Measurements from ENCODE around the gene CACHD1.
A peak's percentile ranks its signal among the peaks of the same experiment; 100 is the strongest.

CACHD1 gene

DNA sequence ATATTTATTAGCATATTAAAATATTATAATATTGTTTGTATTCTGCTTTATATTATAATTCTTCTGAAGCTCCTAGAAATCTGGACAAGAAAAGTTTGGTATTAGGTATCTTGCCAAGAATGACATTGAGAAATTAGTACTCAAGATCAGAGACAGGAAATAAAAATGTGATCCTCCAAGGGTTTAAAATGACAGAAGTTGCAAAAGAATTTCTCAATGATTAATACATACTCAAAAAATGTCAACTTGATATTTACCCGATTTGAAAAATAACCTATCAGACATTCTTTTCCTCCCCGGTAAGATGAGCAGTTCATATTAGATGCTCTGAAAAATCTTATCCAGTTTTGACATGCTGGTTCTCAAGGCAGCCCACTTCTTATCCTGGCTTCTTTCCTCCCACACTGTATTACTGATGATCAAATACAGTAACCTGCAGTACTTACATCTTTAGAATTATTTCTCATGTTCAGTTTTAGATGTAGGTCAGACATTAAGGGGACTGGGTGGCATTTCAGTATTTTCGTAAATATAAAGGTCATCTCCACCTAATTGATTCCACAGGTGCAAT, 55.3 kb downstream of the CACHD1 start:
- Histone ChIP-seq H3K4me3 (replicated peaks; ENCODE audit: insufficient read depth, low read length) (no peak overlapping the region), H3K27ac (replicated peaks) (no peak overlapping the region), H3K27me3 (ENCODE audit: insufficient read depth, poor library complexity, severe bottlenecking) (no peaks in the 10 kb centered on the region)
- DNase-seq (ENCODE audit: low read depth in 1 of 2, low spot score in 1 of 2), result no peak
- TF ChIP-seq, protein P1, sequence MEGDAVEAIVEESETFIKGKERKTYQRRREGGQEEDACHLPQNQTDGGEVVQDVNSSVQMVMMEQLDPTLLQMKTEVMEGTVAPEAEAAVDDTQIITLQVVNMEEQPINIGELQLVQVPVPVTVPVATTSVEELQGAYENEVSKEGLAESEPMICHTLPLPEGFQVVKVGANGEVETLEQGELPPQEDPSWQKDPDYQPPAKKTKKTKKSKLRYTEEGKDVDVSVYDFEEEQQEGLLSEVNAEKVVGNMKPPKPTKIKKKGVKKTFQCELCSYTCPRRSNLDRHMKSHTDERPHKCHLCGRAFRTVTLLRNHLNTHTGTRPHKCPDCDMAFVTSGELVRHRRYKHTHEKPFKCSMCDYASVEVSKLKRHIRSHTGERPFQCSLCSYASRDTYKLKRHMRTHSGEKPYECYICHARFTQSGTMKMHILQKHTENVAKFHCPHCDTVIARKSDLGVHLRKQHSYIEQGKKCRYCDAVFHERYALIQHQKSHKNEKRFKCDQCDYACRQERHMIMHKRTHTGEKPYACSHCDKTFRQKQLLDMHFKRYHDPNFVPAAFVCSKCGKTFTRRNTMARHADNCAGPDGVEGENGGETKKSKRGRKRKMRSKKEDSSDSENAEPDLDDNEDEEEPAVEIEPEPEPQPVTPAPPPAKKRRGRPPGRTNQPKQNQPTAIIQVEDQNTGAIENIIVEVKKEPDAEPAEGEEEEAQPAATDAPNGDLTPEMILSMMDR (IDR thresholded peaks at IDR 0.05; ENCODE audit: insufficient read depth, low read length), result no peak
- no peak for TF ChIP-seq GABPA (IDR thresholded peaks at IDR 0.05; ENCODE audit: low read depth)
- TF ChIP-seq, protein P2, sequence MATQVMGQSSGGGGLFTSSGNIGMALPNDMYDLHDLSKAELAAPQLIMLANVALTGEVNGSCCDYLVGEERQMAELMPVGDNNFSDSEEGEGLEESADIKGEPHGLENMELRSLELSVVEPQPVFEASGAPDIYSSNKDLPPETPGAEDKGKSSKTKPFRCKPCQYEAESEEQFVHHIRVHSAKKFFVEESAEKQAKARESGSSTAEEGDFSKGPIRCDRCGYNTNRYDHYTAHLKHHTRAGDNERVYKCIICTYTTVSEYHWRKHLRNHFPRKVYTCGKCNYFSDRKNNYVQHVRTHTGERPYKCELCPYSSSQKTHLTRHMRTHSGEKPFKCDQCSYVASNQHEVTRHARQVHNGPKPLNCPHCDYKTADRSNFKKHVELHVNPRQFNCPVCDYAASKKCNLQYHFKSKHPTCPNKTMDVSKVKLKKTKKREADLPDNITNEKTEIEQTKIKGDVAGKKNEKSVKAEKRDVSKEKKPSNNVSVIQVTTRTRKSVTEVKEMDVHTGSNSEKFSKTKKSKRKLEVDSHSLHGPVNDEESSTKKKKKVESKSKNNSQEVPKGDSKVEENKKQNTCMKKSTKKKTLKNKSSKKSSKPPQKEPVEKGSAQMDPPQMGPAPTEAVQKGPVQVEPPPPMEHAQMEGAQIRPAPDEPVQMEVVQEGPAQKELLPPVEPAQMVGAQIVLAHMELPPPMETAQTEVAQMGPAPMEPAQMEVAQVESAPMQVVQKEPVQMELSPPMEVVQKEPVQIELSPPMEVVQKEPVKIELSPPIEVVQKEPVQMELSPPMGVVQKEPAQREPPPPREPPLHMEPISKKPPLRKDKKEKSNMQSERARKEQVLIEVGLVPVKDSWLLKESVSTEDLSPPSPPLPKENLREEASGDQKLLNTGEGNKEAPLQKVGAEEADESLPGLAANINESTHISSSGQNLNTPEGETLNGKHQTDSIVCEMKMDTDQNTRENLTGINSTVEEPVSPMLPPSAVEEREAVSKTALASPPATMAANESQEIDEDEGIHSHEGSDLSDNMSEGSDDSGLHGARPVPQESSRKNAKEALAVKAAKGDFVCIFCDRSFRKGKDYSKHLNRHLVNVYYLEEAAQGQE (IDR thresholded peaks at IDR 0.05; ENCODE audit: insufficient replicate concordance, low read depth), result no peak
- TF ChIP-seq SPI1 (IDR thresholded peaks at IDR 0.05; ENCODE audit: borderline replicate concordance, low read depth), result no peak
- TF ChIP-seq POLR2AphosphoS5 (IDR thresholded peaks at IDR 0.05; ENCODE audit: low read depth), result no peak

DNA sequence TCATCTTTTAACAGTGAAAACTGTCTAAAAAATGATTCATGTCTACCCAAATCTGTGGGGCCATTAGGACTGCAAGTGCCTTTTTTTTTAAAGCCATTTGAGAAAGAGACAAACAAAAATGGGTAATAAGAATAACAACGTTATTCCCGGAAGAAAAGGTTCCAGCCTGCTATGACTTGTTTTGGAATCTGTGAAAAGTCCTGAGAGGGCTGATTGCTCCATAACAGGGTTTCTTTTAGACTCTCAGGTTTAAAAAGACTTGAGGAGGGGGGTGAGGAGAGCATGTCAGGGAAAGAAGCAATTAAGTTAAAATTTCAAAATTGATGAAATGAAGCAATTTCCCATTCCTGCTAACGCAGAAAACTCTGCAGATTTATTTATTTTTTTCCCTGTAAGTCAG, 56.4 kb downstream of the CACHD1 start:
- Histone ChIP-seq H3K27ac (replicated peaks) (no peak overlapping the region), H3K27me3 (ENCODE audit: insufficient read depth, poor library complexity, severe bottlenecking) (no peaks in the 10 kb centered on the region), H3K4me3 (replicated peaks; ENCODE audit: insufficient read depth, low read length) (no peak overlapping the region)
- TF ChIP-seq SPI1 (IDR thresholded peaks at IDR 0.05; ENCODE audit: borderline replicate concordance, low read depth) (no peak), POLR2AphosphoS5 (IDR thresholded peaks at IDR 0.05; ENCODE audit: low read depth) (no peak), GABPA (IDR thresholded peaks at IDR 0.05; ENCODE audit: low read depth) (no peak)
- TF ChIP-seq, protein P1 (IDR thresholded peaks at IDR 0.05; ENCODE audit: insufficient read depth, low read length), result no peak
- TF ChIP-seq, protein P2 (IDR thresholded peaks at IDR 0.05; ENCODE audit: insufficient replicate concordance, low read depth), result no peak
- no peak for DNase-seq (ENCODE audit: low read depth in 1 of 2, low spot score in 1 of 2)

DNA sequence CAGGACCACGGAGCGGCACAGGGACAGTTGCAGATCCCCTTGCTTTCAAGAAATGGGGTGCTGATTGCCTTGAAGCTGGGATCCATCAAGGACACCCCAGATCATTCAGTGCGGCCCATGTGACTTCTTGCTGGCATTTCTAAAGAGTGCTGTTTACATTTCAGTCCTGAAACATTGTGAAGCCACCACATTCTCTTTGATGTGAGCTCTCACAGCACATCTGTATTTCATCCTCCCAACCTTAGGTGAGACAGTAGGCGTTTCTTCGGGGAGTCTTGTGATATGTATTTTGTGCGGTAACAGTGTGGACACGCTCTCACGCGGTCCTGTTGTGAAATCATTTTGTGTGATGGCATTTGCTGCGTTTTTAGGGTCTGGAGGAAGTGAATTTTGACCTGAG, 57.2 kb downstream of the CACHD1 start:
- TF ChIP-seq, protein P2 (IDR thresholded peaks at IDR 0.05; ENCODE audit: insufficient replicate concordance, low read depth), result peak; percentile 21
- TF ChIP-seq, protein P1 (IDR thresholded peaks at IDR 0.05; ENCODE audit: insufficient read depth, low read length), result no peak
- DNase-seq (ENCODE audit: low read depth in 1 of 2, low spot score in 1 of 2), result peak in 1 of 2 experiments; percentile 21
- Histone ChIP-seq H3K27me3 (ENCODE audit: insufficient read depth, poor library complexity, severe bottlenecking) (no peaks in the 10 kb centered on the region), H3K4me3 (replicated peaks; ENCODE audit: insufficient read depth, low read length) (no peak overlapping the region), H3K27ac (replicated peaks) (no peak overlapping the region)

All from HL-60 (cell line).